Activated CD4-positive, alpha-beta memory T cell treated with anti-CD3 and anti-CD28 coated beads for 36 hours (primary cell): ENCODE measurements around the gene FAM209B. TPM values are rescaled to one million over a fixed set of nuclear protein-coding genes. Genes with fewer than 3 reads are reported as not detected.
"Not testable (repeated sequence)": the region's sequence is repeated elsewhere in the genome, so short reads cannot be mapped to it uniquely, and the experiment has no call there.

Experiments used
- CTCF ChIA-PET: fragments of 350-600 bp; sonication (Branson Sonifier 250); formaldehyde crosslinking; loops from one replicate; lab custom pipeline; 2021; ENCODE audit warnings: antibody characterized with exemption, inconsistent platforms; lab: Charles Lee
- POLR2A ChIA-PET: fragments of 350-600 bp; sonication (Branson Sonifier 250); formaldehyde crosslinking; loops from one replicate; lab custom pipeline; 2021; ENCODE audit warnings: antibody characterized with exemption; lab: Charles Lee
- DNase-seq: peaks from one replicate; pipeline ENCODE4 v3.0.0-alpha.2; 2020
- H3K27ac Mint-ChIP-seq: one replicate; pipeline ENCODE4 v1.8.0; 2021; ENCODE audit warnings: mixed read lengths
- H3K27me3 Mint-ChIP-seq: one replicate; pipeline ENCODE4 v1.8.0; 2021; ENCODE audit warnings: mixed read lengths
- H3K36me3 Mint-ChIP-seq: one replicate; pipeline ENCODE4 v1.8.0; 2021; ENCODE audit warnings: mixed read lengths
- H3K4me1 Mint-ChIP-seq: one replicate; pipeline ENCODE4 v1.8.0; 2021; ENCODE audit warnings: low read depth, mixed read lengths
- H3K4me3 Mint-ChIP-seq: one replicate; pipeline ENCODE4 v1.8.0; 2021; ENCODE audit warnings: mild to moderate bottlenecking, mixed read lengths
- H3K9me3 Mint-ChIP-seq: one replicate; pipeline ENCODE4 v1.8.0; 2021; ENCODE audit warnings: mixed read lengths
- intact Hi-C: fragments of 100-400 bp; cut with micrococcal nuclease; formaldehyde crosslinking; loops from one replicate; pipeline ENCODE4 v1.15.1; 2023
- total RNA-seq, 2 experiments: library from RNA; stranded (reverse); gene quantifications; one replicate each; pipeline ENCODE4 v1.2.3, GENCODE V29; 2021

The FAM209B gene
- total RNA-seq, 2 experiments from 2014 or later = 0.63 to 0.93 TPM

DNA sequence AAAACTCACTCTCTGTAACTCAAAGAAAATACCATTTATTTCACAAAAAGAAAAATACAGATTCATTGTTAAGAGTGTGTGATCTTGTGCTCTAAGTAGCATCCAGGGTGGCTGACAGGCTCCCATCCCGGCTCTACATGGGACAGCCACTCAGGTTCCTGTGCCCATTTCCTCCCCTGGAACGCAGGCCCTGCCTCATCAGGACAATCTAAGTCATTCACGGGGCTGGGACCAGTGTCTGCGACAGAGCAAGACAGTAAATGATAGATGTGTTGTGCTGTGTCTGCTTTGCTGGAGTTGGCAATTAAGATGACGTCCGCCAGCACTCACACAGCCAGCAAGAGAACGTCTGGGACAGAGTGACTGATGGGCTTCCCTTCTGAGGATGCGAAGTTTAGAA is 15.4 kb upstream of the FAM209B start:
- Mint-ChIP-seq H3K4me3 (no peak overlapping the region), H3K27ac (no peak overlapping the region), H3K27me3 (no peaks in the 10 kb centered on the region), H3K36me3 (peaks cover 70% of the 10 kb centered on the region), H3K9me3 (peaks cover 23% of the 10 kb centered on the region), H3K4me1 (no peaks in the 10 kb centered on the region)
- intact Hi-C loops = no loop called here
- CTCF ChIA-PET = no interaction called here
- no peak for DNase-seq
- POLR2A ChIA-PET = no interaction called here

GRCh38 chr20:56518126-56518525 is 14.9 kb upstream of the FAM209B start:
- H3K36me3 Mint-ChIP-seq = peaks cover 68% of the 10 kb centered on the region
- CTCF ChIA-PET = no interaction called here
- H3K4me3 Mint-ChIP-seq = no peak overlapping the region
- peaks cover 23% of the 10 kb centered on the region for H3K9me3 Mint-ChIP-seq
- peaks cover under 1% of the 10 kb centered on the region for H3K4me1 Mint-ChIP-seq
- H3K27me3 Mint-ChIP-seq = no peaks in the 10 kb centered on the region
- POLR2A ChIA-PET = no interaction called here
- H3K27ac Mint-ChIP-seq = no peak overlapping the region
- DNase-seq = no peak
- intact Hi-C loops = no loop called here

DNA sequence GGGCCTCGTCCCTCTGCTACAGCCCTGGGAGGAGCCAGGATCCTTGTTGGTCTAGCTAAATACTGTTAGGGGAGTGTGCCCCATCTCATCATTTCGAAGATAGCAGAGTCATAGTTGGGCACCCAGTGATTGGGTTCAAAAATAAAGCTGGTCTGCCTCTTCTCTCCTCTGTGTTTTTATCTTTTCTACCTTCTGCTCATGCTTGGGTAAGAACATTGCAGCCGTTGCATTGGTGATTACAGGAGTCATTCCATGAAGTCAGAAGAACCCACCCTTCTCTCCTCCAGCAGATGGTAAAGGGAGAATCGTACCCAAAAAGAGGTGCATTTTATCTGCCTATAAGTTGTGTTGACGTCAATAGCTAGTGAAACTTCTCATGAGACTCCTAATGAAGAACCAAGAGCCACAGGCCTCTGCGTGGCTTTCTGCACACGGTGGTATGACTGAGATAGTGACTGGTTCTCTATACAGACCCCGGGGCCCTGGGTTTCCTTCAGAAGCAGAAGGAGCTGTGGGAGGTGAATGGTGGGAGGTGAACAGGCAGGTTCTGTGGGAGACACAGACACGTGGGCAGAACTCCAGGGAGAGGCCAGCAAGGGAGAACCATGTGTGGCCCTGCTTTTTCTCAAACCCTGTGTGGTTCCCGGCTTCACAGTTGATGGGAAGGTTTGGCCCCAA is 14.2 kb upstream of the FAM209B start:
- ChIA-PET CTCF (no interaction called here), POLR2A (no interaction called here)
- peaks cover 66% of the 10 kb centered on the region for H3K36me3 Mint-ChIP-seq
- no peaks in the 10 kb centered on the region for H3K27me3 Mint-ChIP-seq
- intact Hi-C loops = no loop called here
- no peak overlapping the region for H3K27ac Mint-ChIP-seq
- H3K4me3 Mint-ChIP-seq = no peak overlapping the region
- H3K9me3 Mint-ChIP-seq = peaks cover 23% of the 10 kb centered on the region
- H3K4me1 Mint-ChIP-seq = peaks cover 3% of the 10 kb centered on the region
- DNase-seq = no peak

- intact Hi-C loops = no loop called here
- Mint-ChIP-seq H3K27ac (no peak overlapping the region), H3K4me1 (peaks cover 3% of the 10 kb centered on the region), H3K4me3 (no peak overlapping the region), H3K36me3 (peaks cover 62% of the 10 kb centered on the region), H3K9me3 (peaks cover 23% of the 10 kb centered on the region), H3K27me3 (no peaks in the 10 kb centered on the region)
- DNase-seq = no peak
- ChIA-PET CTCF (no interaction called here), POLR2A (no interaction called here)
Measured at GRCh38 chr20:56519551-56519950, 13.5 kb upstream of the FAM209B start.

- intact Hi-C loops = no loop called here
- ChIA-PET POLR2A (no interaction called here), CTCF (no interaction called here)
- peaks cover 23% of the 10 kb centered on the region for H3K9me3 Mint-ChIP-seq
- H3K4me1 Mint-ChIP-seq = peaks cover 3% of the 10 kb centered on the region
- DNase-seq = no peak
- no peak overlapping the region for H3K27ac Mint-ChIP-seq
- H3K36me3 Mint-ChIP-seq = peaks cover 62% of the 10 kb centered on the region
- H3K4me3 Mint-ChIP-seq = no peak overlapping the region
- no peaks in the 10 kb centered on the region for H3K27me3 Mint-ChIP-seq
Measured at GRCh38 chr20:56520180-56520579, 12.9 kb upstream of the FAM209B start.

DNA sequence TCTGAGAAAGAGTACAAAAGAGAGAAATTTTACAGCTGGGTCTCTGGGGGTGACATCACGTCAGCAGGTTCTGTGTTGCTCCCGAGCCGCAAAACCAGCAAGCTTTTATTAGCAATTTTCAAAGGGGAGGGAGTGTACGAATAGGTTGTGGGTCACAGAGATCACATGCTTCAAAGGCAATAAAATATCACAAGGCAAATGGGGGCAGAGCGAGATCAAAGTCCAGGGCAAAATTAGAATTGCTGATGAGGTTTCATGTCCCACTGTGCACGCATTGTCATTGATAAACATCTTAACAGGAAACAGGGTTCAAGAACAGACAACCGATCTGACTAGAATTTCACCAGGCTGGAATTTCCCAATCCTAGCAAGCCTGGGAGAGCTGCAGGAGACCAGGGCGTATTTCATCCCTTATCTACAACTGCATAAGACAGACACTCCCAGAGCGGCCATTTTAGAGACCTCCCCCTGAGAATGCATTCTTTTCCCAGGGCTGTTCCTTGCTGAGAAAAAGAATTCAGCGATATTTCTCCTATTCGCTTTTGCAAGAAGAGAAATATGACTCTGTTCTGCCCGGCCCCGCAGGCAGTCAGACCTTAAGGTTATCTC is 12.2 kb upstream of the FAM209B start:
- H3K4me3 Mint-ChIP-seq, H3K27me3 Mint-ChIP-seq, CTCF ChIA-PET, H3K27ac Mint-ChIP-seq, intact Hi-C loops, DNase-seq, H3K4me1 Mint-ChIP-seq, POLR2A ChIA-PET: not testable (repeated sequence)
- Mint-ChIP-seq H3K9me3 (peaks cover 23% of the 10 kb centered on the region), H3K36me3 (peaks cover 58% of the 10 kb centered on the region)

DNA sequence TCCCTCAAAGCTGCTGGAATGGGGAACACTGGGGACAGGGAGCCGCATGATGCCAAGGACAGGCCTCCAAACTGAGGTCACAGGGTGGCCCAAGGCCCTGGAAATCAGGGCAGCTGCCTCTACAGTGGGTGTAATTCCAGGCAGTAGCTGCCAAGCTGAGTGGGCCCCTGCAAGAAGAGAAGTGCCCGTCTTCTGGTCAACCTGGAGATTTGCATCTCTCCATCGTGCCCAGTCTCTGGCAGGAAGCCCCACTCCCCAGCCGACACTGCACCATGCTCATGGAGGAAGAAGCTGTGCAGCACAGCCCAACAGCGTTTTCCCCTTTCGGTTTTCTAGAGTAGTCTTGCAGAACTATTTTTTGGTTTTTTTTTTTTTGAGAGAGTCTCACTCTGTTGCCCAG is 10.7 kb upstream of the FAM209B start:
- CTCF ChIA-PET = no interaction called here
- H3K9me3 Mint-ChIP-seq = peaks cover 23% of the 10 kb centered on the region
- POLR2A ChIA-PET = no interaction called here
- H3K4me3 Mint-ChIP-seq = no peak overlapping the region
- H3K27ac Mint-ChIP-seq = no peak overlapping the region
- no peaks in the 10 kb centered on the region for H3K27me3 Mint-ChIP-seq
- H3K36me3 Mint-ChIP-seq = peaks cover 44% of the 10 kb centered on the region
- H3K4me1 Mint-ChIP-seq = peaks cover 3% of the 10 kb centered on the region
- intact Hi-C loops = no loop called here
- no peak for DNase-seq

- H3K27ac Mint-ChIP-seq, DNase-seq, CTCF ChIA-PET, intact Hi-C loops, POLR2A ChIA-PET, H3K4me1 Mint-ChIP-seq, H3K4me3 Mint-ChIP-seq, H3K27me3 Mint-ChIP-seq: not testable (repeated sequence)
- Mint-ChIP-seq H3K9me3 (peaks cover 16% of the 10 kb centered on the region), H3K36me3 (peaks cover 22% of the 10 kb centered on the region)
Measured at GRCh38 chr20:56524444-56524843, 8.6 kb upstream of the FAM209B start, which contains the start of gene FAM209A. Gene FAM209A (plus strand): TSS chr20:56524744. CDS start chr20:56524809, 65 bp downstream.

- Mint-ChIP-seq H3K9me3 (no peaks in the 10 kb centered on the region), H3K27me3 (no peaks in the 10 kb centered on the region), H3K36me3 (no peaks in the 10 kb centered on the region), H3K4me3 (no peak overlapping the region), H3K4me1 (peaks cover 3% of the 10 kb centered on the region), H3K27ac (no peak overlapping the region)
- ChIA-PET CTCF (no interaction called here), POLR2A (no interaction called here)
- no peak for DNase-seq
- intact Hi-C loops = no loop called here
Measured at GRCh38 chr20:56527521-56527920, 5.5 kb upstream of the FAM209B start.

- Mint-ChIP-seq H3K9me3 (no peaks in the 10 kb centered on the region), H3K27ac (no peak overlapping the region), H3K4me3 (no peak overlapping the region), H3K4me1 (no peaks in the 10 kb centered on the region), H3K27me3 (no peaks in the 10 kb centered on the region), H3K36me3 (no peaks in the 10 kb centered on the region)
- CTCF ChIA-PET = interaction anchor here (5.0 kb wide), 1 partner anchor 13 kb away, joined by 26 read pairs; no protein-coding TSS in a partner anchor
- DNase-seq = no peak
- intact Hi-C loops = no loop called here
- POLR2A ChIA-PET = no interaction called here
Measured at GRCh38 chr20:56537997-56538396, 5.0 kb downstream of the FAM209B start.

DNA sequence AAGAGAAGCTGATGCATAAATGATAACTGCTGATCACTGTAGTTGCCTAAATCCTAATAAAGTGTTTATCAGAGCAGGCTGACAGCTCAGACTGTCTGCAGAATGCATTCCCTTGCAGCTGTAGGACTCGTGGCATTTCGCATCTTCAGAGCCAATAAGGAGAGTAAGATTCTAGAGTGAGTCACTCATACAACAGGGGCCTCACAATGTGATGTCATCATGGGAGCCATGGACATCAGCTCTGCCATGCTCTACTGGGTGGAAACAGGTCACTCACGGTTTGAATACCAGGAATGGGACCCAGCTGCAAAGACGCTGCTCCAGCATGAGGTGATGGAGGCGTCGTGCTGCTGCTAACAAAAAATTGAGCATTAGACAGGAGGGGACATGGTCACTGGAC is 7.4 kb downstream of the FAM209B start:
- Mint-ChIP-seq H3K36me3 (no peaks in the 10 kb centered on the region), H3K4me3 (no peak overlapping the region), H3K27me3 (no peaks in the 10 kb centered on the region), H3K9me3 (no peaks in the 10 kb centered on the region), H3K27ac (no peak overlapping the region), H3K4me1 (no peaks in the 10 kb centered on the region)
- ChIA-PET CTCF (interaction anchor here (0.7 to 5.0 kb wide), 2 partner anchors 10 to 182 kb away, joined by 4 to 26 read pairs; no protein-coding TSS in a partner anchor), POLR2A (no interaction called here)
- DNase-seq = no peak
- intact Hi-C loops = no loop called here

DNA sequence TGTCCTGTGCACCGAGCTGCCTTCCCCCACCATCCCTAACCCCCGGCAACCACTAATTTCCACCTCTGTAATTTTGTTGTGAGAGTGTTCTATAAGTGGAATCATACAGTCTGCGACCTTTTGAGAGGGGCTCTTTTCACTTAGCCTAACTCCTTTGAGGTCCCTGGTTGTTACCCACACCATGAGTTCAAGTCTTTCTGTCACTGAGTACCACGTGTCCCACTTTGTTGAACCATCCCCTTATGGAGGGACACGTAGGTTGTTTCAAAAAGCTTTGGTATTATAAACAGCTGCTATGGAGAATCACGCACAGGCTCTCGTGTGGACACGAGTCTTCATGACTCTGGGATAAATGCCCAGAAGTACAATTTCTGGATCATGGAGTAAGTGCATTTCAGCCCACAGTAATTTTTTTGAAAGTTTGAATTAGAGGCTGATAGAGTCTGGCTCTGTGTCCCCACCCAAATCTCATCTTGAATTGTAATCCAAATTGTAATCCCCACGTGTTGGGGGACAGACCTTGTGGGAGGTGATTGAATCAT is 9.5 kb downstream of the FAM209B start:
- CTCF ChIA-PET = interaction anchor here (1.0 kb wide), 1 partner anchor 9 kb away, joined by 3 read pairs; no protein-coding TSS in a partner anchor
- Mint-ChIP-seq H3K4me3 (no peak overlapping the region), H3K27me3 (no peaks in the 10 kb centered on the region), H3K36me3 (no peaks in the 10 kb centered on the region), H3K9me3 (no peaks in the 10 kb centered on the region), H3K27ac (no peak overlapping the region), H3K4me1 (no peaks in the 10 kb centered on the region)
- intact Hi-C loops = no loop called here
- DNase-seq = no peak
- POLR2A ChIA-PET = no interaction called here
